Esophagus muscularis mucosa (tissue), 4 donors: ENCODE results near the gene TMEM63C.

Source experiments
- CTCF ChIP-seq, 3 experiments: fragments of 200-600 bp in 2 of 3; fragments of 450-650 bp in 1 of 3; sonication (generic) in 2 of 3; IDR thresholded peaks; one replicate each; pipeline ENCODE4 v1.5.1; 2017 to 2019; ENCODE audit warnings: antibody characterized with exemption in 3 of 3, mild to moderate bottlenecking in 2 of 3, moderate library complexity in 1 of 3
- EP300 ChIP-seq: sonication (generic); formaldehyde crosslinking; IDR thresholded peaks from one replicate; pipeline ENCODE4 v1.6.1; 2017; ENCODE audit warnings: antibody characterized with exemption
- POLR2A ChIP-seq: fragments of 450-650 bp; IDR thresholded peaks from one replicate; pipeline ENCODE4 v1.6.1; 2017; ENCODE audit warnings: antibody characterized with exemption, moderate library complexity, mild to moderate bottlenecking, low read depth
- POLR2AphosphoS5 ChIP-seq, 2 donors: sonication (generic); formaldehyde crosslinking; IDR thresholded peaks; one replicate each; pipeline ENCODE4 v1.6.1; 2017; ENCODE audit warnings: antibody characterized with exemption in 2 of 2

- TF ChIP-seq POLR2AphosphoS5 (IDR thresholded peaks at IDR 0.05), result no peak
- TF ChIP-seq CTCF (IDR thresholded peaks at IDR 0.05), result no peak
- no peak for TF ChIP-seq EP300
- TF ChIP-seq POLR2A, result no peak
Observed at GRCh38 chr14:77219591-77219990, 38.0 kb downstream of the TMEM63C start.
